NCI-H1417 treated with DMSO at 0.1 percent for 48 hours (cell line): Measurements from ENCODE around the gene PAK1IP1.
"Not testable (repeated sequence)": the region's sequence is repeated elsewhere in the genome, so short reads cannot be mapped to it uniquely, and the experiment has no call there.

Experiments used
- DNase-seq: peaks from one replicate; lab custom pipeline; 2025; lab: John Stamatoyannopoulos, UW

The PAK1IP1 gene

GRCh38 chr6:10743515-10743914, 48.7 kb downstream of the PAK1IP1 start:
- DNase-seq, result no peak

GRCh38 chr6:10745116-10745515, 50.3 kb downstream of the PAK1IP1 start:
- DNase-seq, result no peak

GRCh38 chr6:10746915-10747250, 52.1 kb downstream of the PAK1IP1 start:
- DNase-seq, result no peak

- peak; percentile 90 for DNase-seq
These were observed 52.6 kb downstream of the PAK1IP1 start, which contains the start of gene TMEM14B for GRCh38 chr6:10747251-10747972. TSS of gene TMEM14B (plus strand) at chr6:10747805. CDS start at chr6:10749246, 1,441 bp downstream.

- no peak for DNase-seq
These were observed 55.0 kb downstream of the PAK1IP1 start for GRCh38 chr6:10749734-10750133.

GRCh38 chr6:10750568-10750967, 55.8 kb downstream of the PAK1IP1 start:
- not testable (repeated sequence) for DNase-seq

GRCh38 chr6:10751757-10752156, 57.0 kb downstream of the PAK1IP1 start:
- not testable (repeated sequence) for DNase-seq

GRCh38 chr6:10756085-10756484, 61.3 kb downstream of the PAK1IP1 start:
- DNase-seq, result no peak
